OCI-LY7 (cell line): ENCODE measurements around the gene LITAFD.

Experiments used
- CTCF ChIP-seq: fragments of 200-600 bp; sonication (generic); conservative IDR thresholded peaks from 2 replicates; pipeline ENCODE4 v1.5.1; 2014; ENCODE audit warnings: mild to moderate bottlenecking, antibody characterized with exemption, low read length, moderate library complexity, mixed read lengths
- EZH2phosphoT487 ChIP-seq: fragments of 200-600 bp; sonication (generic); IDR thresholded peaks from 2 replicates; pipeline ENCODE4 v1.6.1; 2018; ENCODE audit warnings: low read depth, borderline replicate concordance, mild to moderate bottlenecking, mixed run types, antibody characterized with exemption, low read length, moderate library complexity, mixed read lengths

GRCh38 chr16:8845699-8846298 is 36.4 kb upstream of the LITAFD start:
- TF ChIP-seq CTCF = no peak
- no peak for TF ChIP-seq EZH2phosphoT487
